HepG2 (cell line): ENCODE data around the gene SH2D3A.

ENCODE experiments used
- CAMTA2 ChIP-seq: sonication (generic); formaldehyde crosslinking; IDR thresholded peaks from 2 replicates; pipeline ENCODE4 v1.4.0; 2020; ENCODE audit warnings: mild to moderate bottlenecking, missing genetic modification reagents, borderline replicate concordance
- EP300 ChIP-seq, 3 experiments: sonication (generic) in 1 of 3; formaldehyde crosslinking in 1 of 3; IDR thresholded peaks; 2 replicates each; pipeline versions ENCODE4 v1.5.1 to v1.6.1; 2011 to 2020; ENCODE audit warnings: low read depth in 2 of 3, low read length in 2 of 3, borderline replicate concordance in 1 of 3, improper control_type of control experiment in 1 of 3, mild to moderate bottlenecking in 1 of 3, missing genetic modification reagents in 1 of 3, moderate library complexity in 1 of 3
- MIXL1 ChIP-seq: IDR thresholded peaks from 2 replicates; pipeline ENCODE4 v1.6.1; 2016
- PHF8 ChIP-seq: sonication (generic); formaldehyde crosslinking; IDR thresholded peaks from 2 replicates; pipeline ENCODE4 v1.5.0; 2020; ENCODE audit warnings: missing genetic modification reagents
- POLR2A ChIP-seq, 2 experiments: IDR thresholded peaks; 2 replicates each; pipeline ENCODE4 v1.6.1; 2011; ENCODE audit warnings: low read depth in 2 of 2, low read length in 2 of 2, mild to moderate bottlenecking in 1 of 2, moderate library complexity in 1 of 2; ENCODE audit not compliant: insufficient read depth in 1 of 2
- POLR2AphosphoS5 ChIP-seq: IDR thresholded peaks from 2 replicates; pipeline ENCODE4 v1.6.1; 2012; ENCODE audit warnings: low read depth, low read length
- SMAD3 ChIP-seq: sonication (generic); formaldehyde crosslinking; IDR thresholded peaks from 2 replicates; pipeline ENCODE4 v1.4.0; 2020; ENCODE audit warnings: missing genetic modification reagents
- ZNF607 ChIP-seq: sonication (generic); formaldehyde crosslinking; IDR thresholded peaks from 2 replicates; pipeline ENCODE4 v1.5.1; 2020; ENCODE audit warnings: missing genetic modification reagents, mild to moderate bottlenecking, borderline replicate concordance
- ZNF678 ChIP-seq: sonication (generic); formaldehyde crosslinking; IDR thresholded peaks from 2 replicates; pipeline ENCODE4 v1.4.0; 2020; ENCODE audit warnings: mild to moderate bottlenecking, missing genetic modification reagents
- ZSCAN30 ChIP-seq: sonication (generic); formaldehyde crosslinking; IDR thresholded peaks from 2 replicates; pipeline ENCODE4 v1.5.0; 2020; ENCODE audit warnings: mild to moderate bottlenecking, missing genetic modification reagents
- TF ChIP-seq, protein P1 (sequence below): sonication (generic); formaldehyde crosslinking; IDR thresholded peaks from 2 replicates; pipeline ENCODE4 v1.8.1; 2022; ENCODE audit warnings: mild to moderate bottlenecking, missing genetic modification reagents
- TF ChIP-seq, protein P2 (sequence below): sonication (generic); formaldehyde crosslinking; IDR thresholded peaks from 2 replicates; pipeline ENCODE4 v1.4.0; 2020; ENCODE audit warnings: mild to moderate bottlenecking, missing genetic modification reagents, borderline replicate concordance

DNA sequence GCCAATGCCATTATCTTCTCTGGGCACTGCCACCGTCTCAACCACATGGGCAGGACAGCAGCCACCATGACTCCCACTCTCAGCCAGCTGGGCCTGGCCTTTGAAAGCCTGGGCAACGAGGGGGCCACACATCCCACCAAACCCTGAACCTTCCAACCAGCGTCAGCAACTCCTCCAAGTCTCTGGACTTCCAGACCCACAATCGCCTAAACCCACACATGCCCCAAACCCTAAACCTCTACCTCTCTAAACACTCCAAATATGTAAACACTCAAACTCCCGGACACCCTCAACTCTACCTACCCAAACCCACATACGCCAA lies 47.7 kb downstream of the SH2D3A start:
- TF ChIP-seq EP300 (IDR thresholded peaks at IDR 0.05; ENCODE audit: low read depth in 2 of 2, low read length in 2 of 2) (no peak), EP300 (CRISPR knock-in tag; IDR thresholded peaks at IDR 0.05; ENCODE audit: borderline replicate concordance) (no peak), POLR2AphosphoS5 (no peak), ZNF607 (CRISPR knock-in tag) (no peak), PHF8 (CRISPR knock-in tag) (no peak), ZSCAN30 (CRISPR knock-in tag) (no peak), CAMTA2 (CRISPR knock-in tag) (no peak), SMAD3 (CRISPR knock-in tag) (no peak), POLR2A (IDR thresholded peaks at IDR 0.05; ENCODE audit: insufficient read depth in 1 of 2, low read depth in 2 of 2, low read length in 2 of 2) (no peak; a peak in 2 of 4 replicates), MIXL1 (CRISPR knock-in tag) (no peak), ZNF678 (CRISPR knock-in tag) (no peak)
- TF ChIP-seq, protein P1, sequence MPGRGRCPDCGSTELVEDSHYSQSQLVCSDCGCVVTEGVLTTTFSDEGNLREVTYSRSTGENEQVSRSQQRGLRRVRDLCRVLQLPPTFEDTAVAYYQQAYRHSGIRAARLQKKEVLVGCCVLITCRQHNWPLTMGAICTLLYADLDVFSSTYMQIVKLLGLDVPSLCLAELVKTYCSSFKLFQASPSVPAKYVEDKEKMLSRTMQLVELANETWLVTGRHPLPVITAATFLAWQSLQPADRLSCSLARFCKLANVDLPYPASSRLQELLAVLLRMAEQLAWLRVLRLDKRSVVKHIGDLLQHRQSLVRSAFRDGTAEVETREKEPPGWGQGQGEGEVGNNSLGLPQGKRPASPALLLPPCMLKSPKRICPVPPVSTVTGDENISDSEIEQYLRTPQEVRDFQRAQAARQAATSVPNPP (CRISPR knock-in tag) = no peak
- TF ChIP-seq, protein P2, sequence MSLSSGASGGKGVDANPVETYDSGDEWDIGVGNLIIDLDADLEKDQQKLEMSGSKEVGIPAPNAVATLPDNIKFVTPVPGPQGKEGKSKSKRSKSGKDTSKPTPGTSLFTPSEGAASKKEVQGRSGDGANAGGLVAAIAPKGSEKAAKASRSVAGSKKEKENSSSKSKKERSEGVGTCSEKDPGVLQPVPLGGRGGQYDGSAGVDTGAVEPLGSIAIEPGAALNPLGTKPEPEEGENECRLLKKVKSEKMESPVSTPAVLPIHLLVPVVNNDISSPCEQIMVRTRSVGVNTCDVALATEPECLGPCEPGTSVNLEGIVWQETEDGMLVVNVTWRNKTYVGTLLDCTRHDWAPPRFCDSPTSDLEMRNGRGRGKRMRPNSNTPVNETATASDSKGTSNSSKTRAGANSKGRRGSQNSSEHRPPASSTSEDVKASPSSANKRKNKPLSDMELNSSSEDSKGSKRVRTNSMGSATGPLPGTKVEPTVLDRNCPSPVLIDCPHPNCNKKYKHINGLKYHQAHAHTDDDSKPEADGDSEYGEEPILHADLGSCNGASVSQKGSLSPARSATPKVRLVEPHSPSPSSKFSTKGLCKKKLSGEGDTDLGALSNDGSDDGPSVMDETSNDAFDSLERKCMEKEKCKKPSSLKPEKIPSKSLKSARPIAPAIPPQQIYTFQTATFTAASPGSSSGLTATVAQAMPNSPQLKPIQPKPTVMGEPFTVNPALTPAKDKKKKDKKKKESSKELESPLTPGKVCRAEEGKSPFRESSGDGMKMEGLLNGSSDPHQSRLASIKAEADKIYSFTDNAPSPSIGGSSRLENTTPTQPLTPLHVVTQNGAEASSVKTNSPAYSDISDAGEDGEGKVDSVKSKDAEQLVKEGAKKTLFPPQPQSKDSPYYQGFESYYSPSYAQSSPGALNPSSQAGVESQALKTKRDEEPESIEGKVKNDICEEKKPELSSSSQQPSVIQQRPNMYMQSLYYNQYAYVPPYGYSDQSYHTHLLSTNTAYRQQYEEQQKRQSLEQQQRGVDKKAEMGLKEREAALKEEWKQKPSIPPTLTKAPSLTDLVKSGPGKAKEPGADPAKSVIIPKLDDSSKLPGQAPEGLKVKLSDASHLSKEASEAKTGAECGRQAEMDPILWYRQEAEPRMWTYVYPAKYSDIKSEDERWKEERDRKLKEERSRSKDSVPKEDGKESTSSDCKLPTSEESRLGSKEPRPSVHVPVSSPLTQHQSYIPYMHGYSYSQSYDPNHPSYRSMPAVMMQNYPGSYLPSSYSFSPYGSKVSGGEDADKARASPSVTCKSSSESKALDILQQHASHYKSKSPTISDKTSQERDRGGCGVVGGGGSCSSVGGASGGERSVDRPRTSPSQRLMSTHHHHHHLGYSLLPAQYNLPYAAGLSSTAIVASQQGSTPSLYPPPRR (CRISPR knock-in tag) = no peak
